GM23338 (cell line): ENCODE results near the gene DIAPH3. TPM values are rescaled to one million over a fixed set of nuclear protein-coding genes. Genes with fewer than 3 reads are reported as not detected.

ENCODE experiments used
- EZH2phosphoT487 ChIP-seq: fragments of 200-600 bp; sonication (generic); IDR thresholded peaks from one replicate; pipeline ENCODE4 v1.8.1; 2018; ENCODE audit warnings: antibody characterized with exemption; ENCODE audit not compliant: unreplicated experiment
- JUNB ChIP-seq: IDR thresholded peaks from one replicate; pipeline ENCODE4 v1.6.1; 2016; ENCODE audit warnings: antibody characterized with exemption; ENCODE audit not compliant: unreplicated experiment
- NANOG ChIP-seq: IDR thresholded peaks from 2 replicates; pipeline ENCODE4 v1.6.1; 2016; ENCODE audit warnings: antibody characterized with exemption, borderline replicate concordance
- ZNF114 ChIP-seq: fragments of 250-450 bp; sonication (Bioruptor Pico); IDR thresholded peaks from 2 replicates; pipeline ENCODE4 v1.5.0; 2020; ENCODE audit warnings: mild to moderate bottlenecking, moderate library complexity
- ZNF331 ChIP-seq: fragments of 250-450 bp; sonication (Bioruptor Pico); IDR thresholded peaks from 2 replicates; pipeline ENCODE4 v1.5.0; 2020; ENCODE audit warnings: low read depth, mild to moderate bottlenecking, moderate library complexity
- polyA plus RNA-seq: library from polyadenylated mRNA; unstranded; fragments of >200 nt; fragmentation: Nextera tagmentation; extraction: Ambion mirVana; gene quantifications from 2 replicates; pipeline ENCODE4 v1.2.1, GENCODE V29; 2016
- total RNA-seq: library from RNA; depleted of rRNA; stranded (reverse); fragments of >200 nt; shearing (Covaris generic); gene quantifications from 2 replicates; pipeline ENCODE4 v1.2.3, GENCODE V29; 2014
- TF ChIP-seq, protein P1 (sequence below): fragments of 250-450 bp; sonication (Bioruptor Pico); IDR thresholded peaks from 2 replicates; pipeline ENCODE4 v1.5.0; 2020; ENCODE audit warnings: mild to moderate bottlenecking, moderate library complexity
- TF ChIP-seq, protein P2 (sequence below): IDR thresholded peaks from one replicate; pipeline ENCODE4 v1.6.1; 2018; ENCODE audit warnings: antibody characterized with exemption; ENCODE audit not compliant: unreplicated experiment
- TF ChIP-seq, protein P3 (sequence below), 2 experiments: fragments of 200-600 bp in 1 of 2; sonication (generic) in 1 of 2; conservative IDR thresholded peaks; 2 replicates each; pipeline versions ENCODE4 v1.5.1 to v1.6.1; 2016 to 2017; ENCODE audit warnings: antibody characterized with exemption in 2 of 2, low read depth in 2 of 2, mild to moderate bottlenecking in 2 of 2, moderate library complexity in 1 of 2

Gene DIAPH3
- total and polyA plus RNA-seq, 2 experiments from 2014 or later: 23.4 to 30.2 TPM

DNA sequence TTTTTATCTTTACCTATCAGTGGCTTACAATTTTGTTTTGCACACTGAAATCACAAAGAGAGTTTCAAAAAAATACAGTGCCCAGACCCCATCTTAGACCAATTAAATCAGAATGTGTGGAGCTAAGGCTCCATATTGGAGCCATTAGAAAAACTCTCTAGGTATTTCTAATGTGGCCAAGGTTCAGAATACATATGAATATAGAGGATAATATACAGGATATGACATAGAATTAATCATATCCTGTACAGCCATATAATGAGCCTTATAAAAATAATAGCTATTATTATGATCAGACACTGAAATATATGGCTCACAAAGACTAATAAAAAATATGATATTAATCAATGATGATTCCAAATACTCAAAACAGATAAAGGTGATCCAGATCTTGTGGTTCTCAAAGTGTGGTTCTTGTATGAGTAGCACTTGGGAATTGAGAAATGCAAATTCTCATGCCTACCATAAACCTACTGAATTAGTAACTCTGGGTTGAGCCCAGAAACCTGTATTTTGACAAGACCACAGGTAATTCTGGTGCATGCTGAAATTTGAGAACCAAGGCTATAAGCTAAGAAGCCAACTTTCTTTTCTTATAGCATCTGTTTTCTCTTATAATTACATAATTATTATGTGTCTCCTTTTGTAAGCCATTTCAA is 408.0 kb downstream of the DIAPH3 start (continued):
- TF ChIP-seq, protein P1, sequence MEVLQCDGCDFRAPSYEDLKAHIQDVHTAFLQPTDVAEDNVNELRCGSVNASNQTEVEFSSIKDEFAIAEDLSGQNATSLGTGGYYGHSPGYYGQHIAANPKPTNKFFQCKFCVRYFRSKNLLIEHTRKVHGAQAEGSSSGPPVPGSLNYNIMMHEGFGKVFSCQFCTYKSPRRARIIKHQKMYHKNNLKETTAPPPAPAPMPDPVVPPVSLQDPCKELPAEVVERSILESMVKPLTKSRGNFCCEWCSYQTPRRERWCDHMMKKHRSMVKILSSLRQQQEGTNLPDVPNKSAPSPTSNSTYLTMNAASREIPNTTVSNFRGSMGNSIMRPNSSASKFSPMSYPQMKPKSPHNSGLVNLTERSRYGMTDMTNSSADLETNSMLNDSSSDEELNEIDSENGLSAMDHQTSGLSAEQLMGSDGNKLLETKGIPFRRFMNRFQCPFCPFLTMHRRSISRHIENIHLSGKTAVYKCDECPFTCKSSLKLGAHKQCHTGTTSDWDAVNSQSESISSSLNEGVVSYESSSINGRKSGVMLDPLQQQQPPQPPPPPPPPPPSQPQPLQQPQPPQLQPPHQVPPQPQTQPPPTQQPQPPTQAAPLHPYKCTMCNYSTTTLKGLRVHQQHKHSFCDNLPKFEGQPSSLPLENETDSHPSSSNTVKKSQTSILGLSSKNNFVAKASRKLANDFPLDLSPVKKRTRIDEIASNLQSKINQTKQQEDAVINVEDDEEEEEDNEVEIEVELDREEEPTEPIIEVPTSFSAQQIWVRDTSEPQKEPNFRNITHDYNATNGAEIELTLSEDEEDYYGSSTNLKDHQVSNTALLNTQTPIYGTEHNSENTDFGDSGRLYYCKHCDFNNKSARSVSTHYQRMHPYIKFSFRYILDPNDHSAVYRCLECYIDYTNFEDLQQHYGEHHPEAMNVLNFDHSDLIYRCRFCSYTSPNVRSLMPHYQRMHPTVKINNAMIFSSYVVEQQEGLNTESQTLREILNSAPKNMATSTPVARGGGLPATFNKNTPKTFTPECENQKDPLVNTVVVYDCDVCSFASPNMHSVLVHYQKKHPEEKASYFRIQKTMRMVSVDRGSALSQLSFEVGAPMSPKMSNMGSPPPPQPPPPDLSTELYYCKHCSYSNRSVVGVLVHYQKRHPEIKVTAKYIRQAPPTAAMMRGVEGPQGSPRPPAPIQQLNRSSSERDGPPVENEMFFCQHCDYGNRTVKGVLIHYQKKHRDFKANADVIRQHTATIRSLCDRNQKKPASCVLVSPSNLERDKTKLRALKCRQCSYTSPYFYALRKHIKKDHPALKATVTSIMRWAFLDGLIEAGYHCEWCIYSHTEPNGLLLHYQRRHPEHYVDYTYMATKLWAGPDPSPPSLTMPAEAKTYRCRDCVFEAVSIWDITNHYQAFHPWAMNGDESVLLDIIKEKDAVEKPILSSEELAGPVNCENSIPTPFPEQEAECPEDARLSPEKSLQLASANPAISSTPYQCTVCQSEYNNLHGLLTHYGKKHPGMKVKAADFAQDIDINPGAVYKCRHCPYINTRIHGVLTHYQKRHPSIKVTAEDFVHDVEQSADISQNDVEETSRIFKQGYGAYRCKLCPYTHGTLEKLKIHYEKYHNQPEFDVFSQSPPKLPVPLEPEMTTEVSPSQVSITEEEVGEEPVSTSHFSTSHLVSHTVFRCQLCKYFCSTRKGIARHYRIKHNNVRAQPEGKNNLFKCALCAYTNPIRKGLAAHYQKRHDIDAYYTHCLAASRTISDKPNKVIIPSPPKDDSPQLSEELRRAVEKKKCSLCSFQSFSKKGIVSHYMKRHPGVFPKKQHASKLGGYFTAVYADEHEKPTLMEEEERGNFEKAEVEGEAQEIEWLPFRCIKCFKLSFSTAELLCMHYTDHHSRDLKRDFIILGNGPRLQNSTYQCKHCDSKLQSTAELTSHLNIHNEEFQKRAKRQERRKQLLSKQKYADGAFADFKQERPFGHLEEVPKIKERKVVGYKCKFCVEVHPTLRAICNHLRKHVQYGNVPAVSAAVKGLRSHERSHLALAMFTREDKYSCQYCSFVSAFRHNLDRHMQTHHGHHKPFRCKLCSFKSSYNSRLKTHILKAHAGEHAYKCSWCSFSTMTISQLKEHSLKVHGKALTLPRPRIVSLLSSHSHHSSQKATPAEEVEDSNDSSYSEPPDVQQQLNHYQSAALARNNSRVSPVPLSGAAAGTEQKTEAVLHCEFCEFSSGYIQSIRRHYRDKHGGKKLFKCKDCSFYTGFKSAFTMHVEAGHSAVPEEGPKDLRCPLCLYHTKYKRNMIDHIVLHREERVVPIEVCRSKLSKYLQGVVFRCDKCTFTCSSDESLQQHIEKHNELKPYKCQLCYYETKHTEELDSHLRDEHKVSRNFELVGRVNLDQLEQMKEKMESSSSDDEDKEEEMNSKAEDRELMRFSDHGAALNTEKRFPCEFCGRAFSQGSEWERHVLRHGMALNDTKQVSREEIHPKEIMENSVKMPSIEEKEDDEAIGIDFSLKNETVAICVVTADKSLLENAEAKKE (CRISPR knock-in tag): no peak
- TF ChIP-seq, protein P2, sequence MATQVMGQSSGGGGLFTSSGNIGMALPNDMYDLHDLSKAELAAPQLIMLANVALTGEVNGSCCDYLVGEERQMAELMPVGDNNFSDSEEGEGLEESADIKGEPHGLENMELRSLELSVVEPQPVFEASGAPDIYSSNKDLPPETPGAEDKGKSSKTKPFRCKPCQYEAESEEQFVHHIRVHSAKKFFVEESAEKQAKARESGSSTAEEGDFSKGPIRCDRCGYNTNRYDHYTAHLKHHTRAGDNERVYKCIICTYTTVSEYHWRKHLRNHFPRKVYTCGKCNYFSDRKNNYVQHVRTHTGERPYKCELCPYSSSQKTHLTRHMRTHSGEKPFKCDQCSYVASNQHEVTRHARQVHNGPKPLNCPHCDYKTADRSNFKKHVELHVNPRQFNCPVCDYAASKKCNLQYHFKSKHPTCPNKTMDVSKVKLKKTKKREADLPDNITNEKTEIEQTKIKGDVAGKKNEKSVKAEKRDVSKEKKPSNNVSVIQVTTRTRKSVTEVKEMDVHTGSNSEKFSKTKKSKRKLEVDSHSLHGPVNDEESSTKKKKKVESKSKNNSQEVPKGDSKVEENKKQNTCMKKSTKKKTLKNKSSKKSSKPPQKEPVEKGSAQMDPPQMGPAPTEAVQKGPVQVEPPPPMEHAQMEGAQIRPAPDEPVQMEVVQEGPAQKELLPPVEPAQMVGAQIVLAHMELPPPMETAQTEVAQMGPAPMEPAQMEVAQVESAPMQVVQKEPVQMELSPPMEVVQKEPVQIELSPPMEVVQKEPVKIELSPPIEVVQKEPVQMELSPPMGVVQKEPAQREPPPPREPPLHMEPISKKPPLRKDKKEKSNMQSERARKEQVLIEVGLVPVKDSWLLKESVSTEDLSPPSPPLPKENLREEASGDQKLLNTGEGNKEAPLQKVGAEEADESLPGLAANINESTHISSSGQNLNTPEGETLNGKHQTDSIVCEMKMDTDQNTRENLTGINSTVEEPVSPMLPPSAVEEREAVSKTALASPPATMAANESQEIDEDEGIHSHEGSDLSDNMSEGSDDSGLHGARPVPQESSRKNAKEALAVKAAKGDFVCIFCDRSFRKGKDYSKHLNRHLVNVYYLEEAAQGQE: no peak
- TF ChIP-seq EZH2phosphoT487: no peak
- TF ChIP-seq ZNF331 (CRISPR knock-in tag): no peak
- TF ChIP-seq ZNF114: no peak
- no peak for TF ChIP-seq NANOG
- no peak for TF ChIP-seq JUNB
- TF ChIP-seq, protein P3, sequence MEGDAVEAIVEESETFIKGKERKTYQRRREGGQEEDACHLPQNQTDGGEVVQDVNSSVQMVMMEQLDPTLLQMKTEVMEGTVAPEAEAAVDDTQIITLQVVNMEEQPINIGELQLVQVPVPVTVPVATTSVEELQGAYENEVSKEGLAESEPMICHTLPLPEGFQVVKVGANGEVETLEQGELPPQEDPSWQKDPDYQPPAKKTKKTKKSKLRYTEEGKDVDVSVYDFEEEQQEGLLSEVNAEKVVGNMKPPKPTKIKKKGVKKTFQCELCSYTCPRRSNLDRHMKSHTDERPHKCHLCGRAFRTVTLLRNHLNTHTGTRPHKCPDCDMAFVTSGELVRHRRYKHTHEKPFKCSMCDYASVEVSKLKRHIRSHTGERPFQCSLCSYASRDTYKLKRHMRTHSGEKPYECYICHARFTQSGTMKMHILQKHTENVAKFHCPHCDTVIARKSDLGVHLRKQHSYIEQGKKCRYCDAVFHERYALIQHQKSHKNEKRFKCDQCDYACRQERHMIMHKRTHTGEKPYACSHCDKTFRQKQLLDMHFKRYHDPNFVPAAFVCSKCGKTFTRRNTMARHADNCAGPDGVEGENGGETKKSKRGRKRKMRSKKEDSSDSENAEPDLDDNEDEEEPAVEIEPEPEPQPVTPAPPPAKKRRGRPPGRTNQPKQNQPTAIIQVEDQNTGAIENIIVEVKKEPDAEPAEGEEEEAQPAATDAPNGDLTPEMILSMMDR (conservative IDR thresholded peaks at IDR 0.05; ENCODE audit: low read depth in 2 of 2): no peak
